22Rv1 (cell line): ENCODE data around the gene LMTK3.

ENCODE experiments used
- CTCF ChIP-seq: fragments of 450-650 bp; IDR thresholded peaks from 2 replicates; pipeline ENCODE4 v1.5.1; 2017; ENCODE audit warnings: mild to moderate bottlenecking
- ZFX ChIP-seq: fragments of 450-650 bp; IDR thresholded peaks from 2 replicates; pipeline ENCODE4 v1.6.1; 2017; ENCODE audit warnings: antibody characterized with exemption, borderline replicate concordance

DNA sequence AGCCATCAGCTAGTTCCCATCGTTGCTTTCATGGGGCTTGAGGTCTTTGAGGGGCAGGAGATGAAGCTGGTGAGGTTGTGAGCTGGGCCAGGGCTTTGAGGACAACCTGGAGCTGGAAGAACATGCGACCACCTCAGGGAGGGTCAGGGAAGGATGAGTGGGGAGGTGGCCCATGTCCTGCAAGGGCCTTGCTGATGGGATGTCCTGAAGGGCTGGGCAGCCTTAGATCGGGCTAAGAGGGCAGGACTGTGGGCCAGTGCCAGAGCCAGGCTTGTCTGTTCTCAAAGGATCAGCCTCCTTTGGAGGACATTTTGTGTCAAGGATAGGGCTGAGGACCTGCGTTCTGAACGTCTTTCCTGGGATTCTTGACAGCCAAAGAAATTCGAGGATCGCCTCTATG lies 31.9 kb downstream of the LMTK3 start:
- TF ChIP-seq CTCF (no peak), ZFX (no peak)
